Neuronal stem cell (in vitro differentiated cells): ENCODE data around the gene MICAL2.

Source experiments
- DNase-seq: peaks from one replicate; pipeline ENCODE4 v3.0.0-alpha.2; 2013; ENCODE audit warnings: low spot score
- H2AFZ ChIP-seq: one replicate; pipeline ENCODE4 v1.6.1; 2013; ENCODE audit warnings: mild to moderate bottlenecking, low read length, inconsistent platforms
- H2AK5ac ChIP-seq: 2 replicates; pipeline ENCODE4 v1.6.1; 2013; ENCODE audit warnings: low read depth, mild to moderate bottlenecking, inconsistent platforms, low read length, moderate library complexity, mixed read lengths
- H2BK120ac ChIP-seq: 2 replicates; pipeline ENCODE4 v1.6.1; 2013; ENCODE audit warnings: low read depth, mild to moderate bottlenecking, inconsistent platforms, low read length, moderate library complexity, mixed read lengths
- H2BK12ac ChIP-seq: one replicate; pipeline ENCODE4 v1.6.1; 2013; ENCODE audit warnings: low read length, inconsistent platforms
- H2BK15ac ChIP-seq: 2 replicates; pipeline ENCODE4 v1.6.1; 2013; ENCODE audit warnings: mild to moderate bottlenecking, low read length, inconsistent platforms, mixed read lengths
- H2BK5ac ChIP-seq: one replicate; pipeline ENCODE4 v1.6.1; 2013; ENCODE audit warnings: inconsistent platforms, mild to moderate bottlenecking, low read length, moderate library complexity
- H3K14ac ChIP-seq: one replicate; pipeline ENCODE4 v1.6.1; 2013; ENCODE audit warnings: low read length, inconsistent platforms
- H3K18ac ChIP-seq: 2 replicates; pipeline ENCODE4 v1.6.1; 2013; ENCODE audit warnings: low read length, inconsistent platforms
- H3K23ac ChIP-seq: 2 replicates; pipeline ENCODE4 v1.6.1; 2013; ENCODE audit warnings: low read depth, mild to moderate bottlenecking, mixed read lengths, low read length, inconsistent platforms; ENCODE audit not compliant: poor library complexity
- H3K27ac ChIP-seq: replicated peaks from 3 replicates; pipeline ENCODE4 v1.5.1; 2013; ENCODE audit warnings: low read length, inconsistent platforms
- H3K27me3 ChIP-seq, 3 experiments: 2 replicates each; pipeline ENCODE4 v1.6.1; 2013; ENCODE audit warnings: low read length in 3 of 3, mild to moderate bottlenecking in 2 of 3, inconsistent platforms in 1 of 3, low read depth in 1 of 3, mixed read lengths in 1 of 3, moderate library complexity in 1 of 3; ENCODE audit not compliant: control insufficient read depth in 3 of 3, insufficient read depth in 3 of 3
- H3K36me3 ChIP-seq, 2 donors: replicated peaks in 1 of 2; 2 replicates each; pipeline ENCODE4 v1.6.1; 2013; ENCODE audit warnings: low read length in 2 of 2; ENCODE audit not compliant: control insufficient read depth in 2 of 2, insufficient read depth in 2 of 2
- H3K4ac ChIP-seq: 2 replicates; pipeline ENCODE4 v1.6.1; 2013; ENCODE audit warnings: inconsistent platforms, mild to moderate bottlenecking, low read length, moderate library complexity
- H3K4me1 ChIP-seq, 2 donors: 1 replicate in 1 of 2; 2 replicates in 1 of 2; pipeline ENCODE4 v1.6.1; 2013; ENCODE audit warnings: low read length in 2 of 2, low read depth in 1 of 2; ENCODE audit not compliant: control insufficient read depth in 2 of 2, insufficient read depth in 1 of 2
- H3K4me2 ChIP-seq: one replicate; pipeline ENCODE4 v1.6.1; 2013; ENCODE audit warnings: mild to moderate bottlenecking, low read length, inconsistent platforms; ENCODE audit not compliant: insufficient read depth, poor library complexity, severe bottlenecking
- H3K4me3 ChIP-seq, 2 donors: 2 replicates each; pipeline ENCODE4 v1.5.1; 2013; ENCODE audit warnings: low read length in 2 of 2, mild to moderate bottlenecking in 2 of 2, inconsistent platforms in 1 of 2, moderate library complexity in 1 of 2
- H3K79me1 ChIP-seq: one replicate; pipeline ENCODE4 v1.6.1; 2013; ENCODE audit warnings: low read depth, mild to moderate bottlenecking, inconsistent platforms, low read length, moderate library complexity
- H3K9ac ChIP-seq: one replicate; pipeline ENCODE4 v1.6.1; 2013; ENCODE audit warnings: mild to moderate bottlenecking, low read depth, low read length, inconsistent platforms; ENCODE audit not compliant: poor library complexity
- H3K9me3 ChIP-seq, 2 donors: replicated peaks in 1 of 2; 2 replicates each; pipeline versions ENCODE3 to v1.6.1; 2013; ENCODE audit warnings: low read length in 2 of 2, mild to moderate bottlenecking in 2 of 2, inconsistent platforms in 1 of 2, low read depth in 1 of 2, mixed read lengths in 1 of 2, moderate library complexity in 1 of 2; ENCODE audit not compliant: control insufficient read depth in 2 of 2, insufficient read depth in 1 of 2
- H4K8ac ChIP-seq: one replicate; pipeline ENCODE4 v1.6.1; 2013; ENCODE audit warnings: low read depth, mild to moderate bottlenecking, inconsistent platforms, low read length, moderate library complexity
- H4K91ac ChIP-seq: one replicate; pipeline ENCODE4 v1.6.1; 2013; ENCODE audit warnings: low read length, low read depth, mild to moderate bottlenecking, inconsistent platforms; ENCODE audit not compliant: poor library complexity
- WGBS, 2 donors: extraction: QIAGEN DNeasy Blood & Tissue Kit; methylation state at CpG; one replicate each; pipeline ENCODE4 v1.1.7; 2013; ENCODE audit warnings: missing lambda C conversion rate in 2 of 2, mixed read lengths in 1 of 2; ENCODE audit not compliant: insufficient read length in 2 of 2, insufficient replicate concordance in 1 of 2; ENCODE audit errors: extremely low coverage in 2 of 2; 5-methylcytosine and 5-hydroxymethylcytosine counted together

MICAL2 gene

DNA sequence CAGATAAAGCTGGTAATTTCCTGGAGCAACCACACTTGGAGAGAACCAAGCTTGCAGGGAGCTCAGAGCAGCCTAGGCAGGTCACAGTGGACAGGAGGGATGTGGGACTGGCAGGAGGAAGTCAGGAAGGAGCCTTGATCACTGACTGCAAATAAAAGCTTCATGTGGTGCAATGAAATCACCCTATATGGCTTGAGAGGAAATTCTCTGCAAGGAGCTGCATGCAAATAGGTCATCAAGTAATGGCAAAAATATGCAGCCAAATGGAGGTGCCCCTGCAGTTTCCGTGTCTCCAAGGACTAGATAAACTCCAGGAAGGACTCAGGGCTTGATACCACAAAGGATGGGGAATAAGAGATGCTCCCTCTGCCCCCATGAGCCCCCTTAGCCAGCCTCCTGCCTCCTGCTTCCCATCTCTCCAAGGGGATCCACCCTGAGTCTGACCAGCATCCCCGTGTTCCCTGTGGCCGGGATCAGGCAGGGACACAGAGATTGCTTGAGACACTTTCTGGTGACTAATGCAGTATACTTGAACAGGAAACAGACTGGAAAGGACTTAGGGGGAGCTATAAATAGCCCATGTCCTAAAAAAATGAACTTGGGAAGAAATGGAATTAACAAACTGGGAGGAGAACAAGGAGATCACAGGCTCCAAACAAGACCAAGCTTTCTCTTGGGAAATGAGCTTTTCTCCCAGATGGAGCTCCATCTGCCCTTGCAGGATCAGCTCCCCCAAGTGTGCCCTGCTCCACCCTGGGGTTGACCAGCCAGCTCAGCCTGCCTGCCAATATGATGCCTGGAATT is 23.9 kb upstream of the MICAL2 start:
- Histone ChIP-seq H3K18ac (no peak overlapping the region), H3K9me3 (no peaks in the 10 kb centered on the region), H3K4me2 (no peak overlapping the region), H3K4me1 (peaks cover 0 to 7% of the 10 kb centered on the region in 2 donors), H3K27ac (no peak overlapping the region), H2BK15ac (no peak overlapping the region), H3K23ac (no peak overlapping the region), H3K79me1 (no peaks in the 10 kb centered on the region), H2BK5ac (no peak overlapping the region), H2AFZ (no peak overlapping the region), H2BK12ac (no peak overlapping the region), H3K14ac (no peak overlapping the region), H3K27me3 (no peaks in the 10 kb centered on the region), H3K4me3 (no peak overlapping the region), H4K91ac (no peak overlapping the region), H3K36me3 (no peaks in the 10 kb centered on the region), H3K4ac (no peak overlapping the region), H4K8ac (no peak overlapping the region), H2AK5ac (no peak overlapping the region), H3K9ac (no peak overlapping the region), H2BK120ac (no peak overlapping the region)
- WGBS, 2 donors, result no CpG with 5 or more reads among the region's 3 CpGs
- no peak for DNase-seq

DNA sequence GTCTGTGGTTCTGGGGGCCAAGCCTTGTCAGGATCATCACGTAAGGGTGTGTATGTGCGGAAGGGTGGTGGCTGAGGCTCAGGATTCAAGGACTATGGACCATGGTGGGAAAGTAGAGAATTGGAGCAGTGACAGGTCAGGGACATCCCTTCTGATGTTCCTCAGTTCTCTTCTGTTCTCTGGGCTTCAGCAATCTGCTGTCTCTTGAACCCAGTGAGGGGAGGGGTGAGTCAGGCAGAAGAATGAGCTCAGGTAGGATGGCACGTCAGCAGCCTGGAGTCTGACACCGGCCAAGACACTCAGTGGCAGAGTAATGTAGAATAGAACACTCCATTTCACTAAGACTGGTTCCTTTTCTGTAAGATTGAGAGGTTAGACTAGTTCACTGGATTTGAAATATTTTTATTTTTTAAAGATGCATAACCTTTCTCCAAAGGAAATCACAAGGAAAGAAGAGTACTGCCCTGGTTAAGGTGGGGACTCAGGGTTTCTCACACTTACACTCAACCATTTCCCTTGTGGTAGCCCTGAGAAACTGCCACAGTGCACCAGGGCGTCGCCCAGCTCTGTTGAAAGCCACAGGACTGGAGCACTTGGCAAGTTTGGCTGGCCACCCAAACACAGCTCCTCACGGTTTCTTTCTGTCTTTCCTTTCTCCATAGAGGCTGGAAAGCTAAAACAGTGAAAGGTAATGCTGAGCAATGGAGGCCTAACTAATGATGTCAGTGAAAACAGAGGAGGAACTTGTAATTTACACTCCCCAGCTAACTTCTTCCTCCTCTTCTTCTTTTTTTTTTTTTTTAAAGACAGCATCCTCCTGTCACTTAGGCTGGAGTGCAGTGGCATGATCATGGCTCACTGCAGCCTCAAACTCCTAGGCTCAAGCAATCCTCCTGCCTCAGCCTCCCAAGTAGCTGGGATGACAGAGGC is 23.1 kb upstream of the MICAL2 start:
- Histone ChIP-seq H2BK12ac (no peak overlapping the region), H2BK120ac (no peak overlapping the region), H2AK5ac (peak overlapping the region; percentile 47), H3K9me3 (no peaks in the 10 kb centered on the region), H3K4me3 (no peak overlapping the region), H4K8ac (no peak overlapping the region), H3K4me1 (peaks cover 2 to 11% of the 10 kb centered on the region in 2 donors), H3K27me3 (peaks cover 0 to 5% (median 0%) of the 10 kb centered on the region in 3 experiments), H4K91ac (no peak overlapping the region), H2BK5ac (no peak overlapping the region), H3K14ac (no peak overlapping the region), H3K79me1 (no peaks in the 10 kb centered on the region), H3K27ac (no peak overlapping the region), H3K4ac (no peak overlapping the region), H3K36me3 (no peaks in the 10 kb centered on the region), H3K9ac (no peak overlapping the region), H3K18ac (no peak overlapping the region), H3K4me2 (no peak overlapping the region), H2BK15ac (no peak overlapping the region), H3K23ac (no peak overlapping the region), H2AFZ (no peak overlapping the region)
- WGBS, 2 donors, result no CpG with 5 or more reads among the region's 7 CpGs
- no peak for DNase-seq

DNA sequence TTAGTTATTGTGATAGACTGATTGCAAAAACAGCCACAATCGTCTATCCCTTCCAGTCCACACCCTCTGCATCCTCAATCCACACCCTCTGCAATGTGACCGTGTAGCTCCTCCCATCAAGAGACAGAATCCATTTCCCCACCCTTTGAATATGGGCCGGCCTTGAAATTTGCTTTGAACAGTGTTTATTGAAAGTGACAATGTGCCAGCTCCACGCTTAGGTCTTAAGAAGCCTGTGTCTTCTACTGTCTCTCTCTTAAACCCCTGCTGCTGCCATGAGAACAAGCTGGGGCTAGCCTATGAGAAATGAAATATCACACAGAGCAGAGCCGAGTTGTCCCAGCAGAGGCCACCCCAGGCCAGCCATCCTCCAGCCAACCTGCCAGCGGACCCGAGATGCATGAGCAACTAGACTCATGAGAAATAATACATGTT is 22.3 kb upstream of the MICAL2 start:
- Histone ChIP-seq H2AK5ac (no peak overlapping the region), H3K4ac (no peak overlapping the region), H3K14ac (no peak overlapping the region), H3K4me1 (peaks cover 2 to 17% of the 10 kb centered on the region in 2 donors), H3K27me3 (peaks cover 0 to 5% (median 0%) of the 10 kb centered on the region in 3 experiments), H3K36me3 (no peaks in the 10 kb centered on the region), H3K4me2 (no peak overlapping the region), H2AFZ (no peak overlapping the region), H3K9ac (no peak overlapping the region), H3K18ac (no peak overlapping the region), H2BK120ac (no peak overlapping the region), H2BK12ac (no peak overlapping the region), H4K91ac (no peak overlapping the region), H2BK5ac (no peak overlapping the region), H2BK15ac (no peak overlapping the region), H3K23ac (no peak overlapping the region), H3K4me3 (no peak overlapping the region), H3K9me3 (no peaks in the 10 kb centered on the region), H3K27ac (no peak overlapping the region), H4K8ac (no peak overlapping the region), H3K79me1 (no peaks in the 10 kb centered on the region)
- no peak for DNase-seq
- no CpG with 5 or more reads among the region's 7 CpGs for WGBS, 2 donors

DNA sequence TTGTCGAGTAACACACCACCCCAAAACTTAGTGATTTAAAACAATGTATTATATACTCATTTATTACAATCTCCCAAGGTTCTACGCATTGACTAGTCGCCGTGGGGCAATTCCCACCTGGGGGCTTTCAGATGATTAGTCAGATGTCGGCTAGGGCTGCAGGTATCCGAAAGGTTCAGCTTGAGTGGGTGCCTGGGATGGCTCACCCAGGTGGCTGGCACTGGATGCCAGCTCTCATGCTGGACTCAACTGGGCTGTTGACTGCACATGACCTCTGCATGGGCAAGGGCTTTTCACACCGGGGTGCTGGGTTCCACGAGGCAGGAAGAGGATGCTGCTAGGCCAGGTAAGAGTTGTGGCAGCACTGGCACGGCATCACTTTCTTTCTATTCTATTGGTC is 21.9 kb upstream of the MICAL2 start:
- WGBS, 2 donors, result no CpG with 5 or more reads among the region's 9 CpGs

More for the DNA sequence above, 21.9 kb upstream of the MICAL2 start:
- Histone ChIP-seq H2BK15ac (no peak overlapping the region), H2BK12ac (no peak overlapping the region), H3K27ac (no peak overlapping the region), H3K9me3 (no peaks in the 10 kb centered on the region), H3K4me2 (no peak overlapping the region), H3K9ac (no peak overlapping the region), H2AFZ (no peak overlapping the region), H4K91ac (no peak overlapping the region), H3K36me3 (no peaks in the 10 kb centered on the region), H2BK5ac (no peak overlapping the region), H3K4me3 (no peak overlapping the region), H3K14ac (peak overlapping the region; percentile 85), H2AK5ac (no peak overlapping the region), H3K4me1 (peaks cover 2 to 17% of the 10 kb centered on the region in 2 donors), H3K4ac (no peak overlapping the region), H2BK120ac (no peak overlapping the region), H3K79me1 (no peaks in the 10 kb centered on the region), H3K23ac (no peak overlapping the region), H3K18ac (no peak overlapping the region), H4K8ac (no peak overlapping the region), H3K27me3 (peaks cover 0 to 5% (median 0%) of the 10 kb centered on the region in 3 experiments)
- no peak for DNase-seq
